Karpas-422 (cell line): ENCODE measurements around the gene ZNF785. TPM values are rescaled to one million over a fixed set of nuclear protein-coding genes. Genes with fewer than 3 reads are reported as not detected.
"Not testable (repeated sequence)": the region's sequence is repeated elsewhere in the genome, so short reads cannot be mapped to it uniquely, and the experiment has no call there.

ENCODE experiments used
- DNase-seq: peaks from one replicate; pipeline ENCODE4 v3.0.0-alpha.2; 2015
- H2AFZ ChIP-seq: fragments of 200-600 bp; sonication (generic); 2 replicates; pipeline ENCODE4 v1.6.1; 2014; ENCODE audit warnings: antibody characterized with exemption, low read length, mixed read lengths
- H3K27ac ChIP-seq: fragments of 200-600 bp; sonication (generic); 2 replicates; pipeline ENCODE4 v1.5.1; 2014; ENCODE audit warnings: mild to moderate bottlenecking, low read length, moderate library complexity
- H3K27me3 ChIP-seq: fragments of 200-600 bp; sonication (generic); 2 replicates; pipeline ENCODE4 v1.6.1; 2014; ENCODE audit warnings: low read length, mixed read lengths
- H3K36me3 ChIP-seq: fragments of 200-600 bp; sonication (generic); 2 replicates; pipeline ENCODE4 v1.6.1; 2014; ENCODE audit warnings: low read length, mixed read lengths; ENCODE audit not compliant: insufficient read depth
- H3K4me1 ChIP-seq: fragments of 200-600 bp; sonication (generic); 2 replicates; pipeline ENCODE4 v1.6.1; 2014; ENCODE audit warnings: mild to moderate bottlenecking, low read length, mixed read lengths
- H3K4me2 ChIP-seq: fragments of 200-600 bp; sonication (generic); 2 replicates; pipeline ENCODE4 v1.6.1; 2014; ENCODE audit warnings: low read length, low read depth, mild to moderate bottlenecking; ENCODE audit not compliant: poor library complexity, severe bottlenecking
- H3K4me3 ChIP-seq: fragments of 200-600 bp; sonication (generic); 2 replicates; pipeline ENCODE4 v1.5.1; 2014; ENCODE audit warnings: mild to moderate bottlenecking, antibody characterized with exemption, low read length, mixed read lengths
- H3K79me2 ChIP-seq: fragments of 200-600 bp; sonication (generic); 2 replicates; pipeline ENCODE4 v1.6.1; 2014; ENCODE audit warnings: mild to moderate bottlenecking, low read length, mixed read lengths
- H3K9ac ChIP-seq: fragments of 200-600 bp; sonication (generic); 2 replicates; pipeline ENCODE4 v1.6.0; 2014; ENCODE audit warnings: low read length
- H3K9me2 ChIP-seq: fragments of 200-600 bp; sonication (generic), shearing (Covaris generic); replicated peaks from 2 replicates; pipeline ENCODE4 v1.6.0; 2014; ENCODE audit warnings: mild to moderate bottlenecking, low read length, moderate library complexity; ENCODE audit not compliant: insufficient read depth
- H3K9me3 ChIP-seq: fragments of 300-700, 200-600 bp; sonication (generic); 2 replicates; pipeline ENCODE4 v1.6.1; 2014; ENCODE audit warnings: low read length, mixed read lengths
- H4K20me1 ChIP-seq: fragments of 200-600 bp; sonication (generic); 2 replicates; pipeline ENCODE4 v1.6.1; 2014; ENCODE audit warnings: mild to moderate bottlenecking, antibody characterized with exemption, low read length, low read depth; ENCODE audit not compliant: insufficient read depth
- total RNA-seq: library from RNA; depleted of rRNA; stranded (reverse); fragments of >200 nt; shearing (Covaris generic); gene quantifications from 2 replicates; pipeline ENCODE4 v1.2.3, GENCODE V29; 2014; ENCODE audit warnings: low replicate concordance; rRNA removed

Gene ZNF785
- total RNA-seq = 14.9 and 20.8 TPM in 2 replicates

DNA sequence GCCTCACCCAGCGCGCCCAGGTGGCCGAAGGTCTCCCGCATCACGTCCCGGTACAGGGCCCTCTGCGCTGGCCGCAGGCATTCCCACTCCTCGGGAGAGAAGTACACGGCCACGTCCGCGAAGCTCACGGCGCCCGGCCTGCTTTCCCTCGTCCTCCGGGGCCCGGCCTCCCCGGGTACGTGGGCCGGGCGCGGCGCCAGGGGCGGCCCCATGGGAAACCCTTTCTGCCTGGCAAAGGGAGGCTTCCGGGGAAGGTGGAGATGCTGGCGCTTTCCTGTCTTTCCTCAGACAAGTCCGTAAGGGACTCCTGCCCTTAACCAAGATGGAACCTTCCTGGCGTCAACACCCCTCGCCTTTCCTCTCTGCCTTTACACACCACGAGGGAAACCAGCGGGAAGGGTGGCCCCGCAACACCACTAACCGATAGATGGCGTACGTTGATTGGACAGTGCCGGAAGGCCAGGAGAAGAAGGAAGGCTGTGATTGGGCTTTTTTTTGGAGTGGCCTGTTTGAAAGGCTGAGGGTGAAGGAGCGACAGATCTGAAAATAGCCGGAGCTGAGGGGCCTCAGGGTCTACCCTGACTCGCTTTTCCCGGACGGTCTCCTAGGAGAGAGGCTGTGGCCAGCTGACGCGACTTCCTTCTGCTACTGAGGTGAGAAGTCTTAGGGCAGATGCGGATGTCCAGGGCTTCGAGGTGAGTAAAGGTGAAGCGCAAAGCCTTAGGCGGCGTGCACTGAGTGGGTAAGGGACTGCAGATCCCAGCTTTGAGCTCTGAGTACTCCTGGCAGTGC, at the start of gene ZNF785:
Gene ZNF785, minus strand, starts transcription at position 298 of the 792 bp plus-strand sequence. Its CDS starts 86 bp downstream, at position 212.
- peaks cover 58% of the 10 kb centered on the region for H3K4me1 ChIP-seq
- no peaks in the 10 kb centered on the region for H3K9me3 ChIP-seq
- peak; percentile 99 for DNase-seq
- H3K36me3 ChIP-seq = peaks cover 29% of the 10 kb centered on the region
- H3K4me3 ChIP-seq = peak within 1 kb of the TSS; percentile 73
- H3K27ac ChIP-seq = peak within 1 kb of the TSS; percentile 83
- H4K20me1 ChIP-seq = no peaks in the 10 kb centered on the region
- peaks cover 53% of the 10 kb centered on the region for H3K79me2 ChIP-seq
- peak within 1 kb of the TSS; percentile 81 for H2AFZ ChIP-seq
- H3K27me3 ChIP-seq = no peaks in the 10 kb centered on the region
- peak within 1 kb of the TSS; percentile 90 for H3K9ac ChIP-seq
- no peaks in the 10 kb centered on the region for H3K9me2 ChIP-seq
- peak within 1 kb of the TSS; percentile 100 for H3K4me2 ChIP-seq

DNA sequence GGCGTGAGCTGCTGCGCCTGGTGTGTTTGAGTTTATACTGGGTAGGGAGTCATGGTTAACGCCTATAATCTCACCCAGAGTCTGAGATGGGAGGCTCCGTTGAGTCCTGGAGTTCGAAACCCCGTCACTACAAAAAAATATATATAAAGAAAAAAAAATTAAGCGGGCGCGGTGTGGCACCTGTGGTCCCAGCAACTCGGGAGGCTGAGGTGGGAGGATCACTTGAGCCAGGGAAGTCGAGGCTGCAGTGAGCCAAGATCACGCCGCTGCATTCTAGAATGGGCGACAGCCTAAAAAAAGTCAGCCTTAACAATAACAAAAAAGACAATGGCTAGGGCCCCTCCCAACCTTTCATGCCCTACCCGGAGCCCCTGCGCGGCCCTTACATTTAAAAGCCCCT, 48.0 kb upstream of the ZNF785 start:
- Histone ChIP-seq H3K27me3 (no peaks in the 10 kb centered on the region), H3K27ac (peak overlapping the region; percentile 78), H3K9me3 (no peaks in the 10 kb centered on the region), H4K20me1 (no peaks in the 10 kb centered on the region), H3K9me2 (no peaks in the 10 kb centered on the region), H3K9ac (peak overlapping the region; percentile 85), H3K36me3 (no peaks in the 10 kb centered on the region), H3K4me3 (peak overlapping the region; percentile 76), H3K4me2 (peak overlapping the region; percentile 82), H3K79me2 (peaks cover 10% of the 10 kb centered on the region), H2AFZ (0 out of 2 replicates have a peak overlapping the region, but pooled peaks have one; percentile 56), H3K4me1 (peaks cover 30% of the 10 kb centered on the region)
- DNase-seq = no peak

DNA sequence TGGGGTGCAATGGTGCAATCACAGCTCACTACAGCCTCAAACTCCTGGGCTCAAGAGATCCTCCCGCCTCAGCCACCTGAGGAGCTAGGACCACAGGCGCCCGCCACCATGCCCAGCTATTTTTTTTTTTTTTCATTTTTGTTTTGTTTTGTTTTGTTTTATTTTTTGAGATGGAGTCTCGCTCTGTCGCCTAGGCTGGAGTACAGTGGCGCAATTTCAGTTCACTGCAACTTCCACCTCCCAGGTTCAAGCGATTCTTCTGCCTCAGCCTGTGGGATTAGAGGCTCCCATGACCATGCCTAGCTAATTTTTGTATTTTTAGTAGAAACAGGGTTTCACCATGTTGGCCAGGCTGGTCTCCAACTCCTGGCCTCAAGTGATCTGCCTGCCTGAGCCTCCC, 47.0 kb upstream of the ZNF785 start:
- H3K27me3 ChIP-seq, H3K9me3 ChIP-seq, H3K9ac ChIP-seq, H4K20me1 ChIP-seq, H3K9me2 ChIP-seq, H3K4me3 ChIP-seq, H3K4me2 ChIP-seq, DNase-seq, H3K36me3 ChIP-seq, H3K79me2 ChIP-seq, H3K27ac ChIP-seq, H2AFZ ChIP-seq: not testable (repeated sequence)
- peaks cover 32% of the 10 kb centered on the region for H3K4me1 ChIP-seq

DNA sequence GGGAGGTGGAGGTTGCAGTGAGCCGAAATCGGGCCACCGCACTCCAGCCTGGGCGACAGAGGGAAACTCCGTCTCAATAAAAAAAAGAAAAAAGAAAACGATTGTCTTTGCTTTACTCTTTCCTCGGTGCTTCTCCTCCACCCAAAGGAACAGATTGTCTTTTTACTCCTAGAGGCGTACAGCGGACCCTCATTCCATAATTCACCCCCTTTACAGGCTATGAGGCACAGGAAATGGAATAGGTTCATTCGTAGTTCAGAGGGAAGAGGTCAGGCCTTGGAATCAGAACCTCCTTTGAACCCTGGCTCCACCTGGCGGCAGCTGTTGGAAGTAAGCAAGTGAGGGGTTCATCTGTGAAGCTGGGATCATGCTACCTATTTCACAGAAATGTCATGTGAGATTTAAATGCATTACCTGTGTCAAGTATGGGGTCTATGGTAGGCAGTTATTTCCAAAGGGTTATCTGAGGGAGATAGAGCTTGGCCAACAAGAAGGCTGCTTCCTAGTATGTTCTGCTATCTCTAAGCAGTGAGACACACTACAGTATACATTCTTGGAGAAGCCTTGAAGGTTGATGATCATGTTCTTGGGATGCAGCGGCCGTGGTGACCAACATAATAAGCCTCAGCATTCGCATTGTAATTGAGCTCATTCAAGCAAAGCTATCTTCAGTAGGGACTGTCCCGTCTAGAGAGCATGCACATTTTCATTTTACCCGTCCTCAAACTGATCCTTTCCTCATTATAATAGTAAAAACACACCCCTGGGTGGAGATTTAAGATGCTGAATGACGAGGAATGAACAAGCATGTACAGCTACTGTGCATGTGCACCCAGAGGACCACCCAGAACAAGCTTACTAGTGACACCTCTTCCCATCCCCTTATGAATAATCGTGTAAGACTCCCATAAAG, 43.4 kb upstream of the ZNF785 start:
- Histone ChIP-seq H3K79me2 (no peaks in the 10 kb centered on the region), H3K4me1 (peaks cover 20% of the 10 kb centered on the region), H3K9me2 (no peaks in the 10 kb centered on the region), H3K27ac (0 out of 2 replicates have a peak overlapping the region, but pooled peaks have one; percentile 35), H3K9ac (peak overlapping the region; percentile 45), H2AFZ (peak overlapping the region; percentile 93), H3K4me2 (peak overlapping the region; percentile 66), H3K9me3 (no peaks in the 10 kb centered on the region; the same call in 1 of the 2 replicates), H3K36me3 (no peaks in the 10 kb centered on the region), H3K27me3 (no peaks in the 10 kb centered on the region), H4K20me1 (no peaks in the 10 kb centered on the region), H3K4me3 (peak overlapping the region; percentile 41; the same call in 1 of the 2 replicates)
- DNase-seq = peak; percentile 95

DNA sequence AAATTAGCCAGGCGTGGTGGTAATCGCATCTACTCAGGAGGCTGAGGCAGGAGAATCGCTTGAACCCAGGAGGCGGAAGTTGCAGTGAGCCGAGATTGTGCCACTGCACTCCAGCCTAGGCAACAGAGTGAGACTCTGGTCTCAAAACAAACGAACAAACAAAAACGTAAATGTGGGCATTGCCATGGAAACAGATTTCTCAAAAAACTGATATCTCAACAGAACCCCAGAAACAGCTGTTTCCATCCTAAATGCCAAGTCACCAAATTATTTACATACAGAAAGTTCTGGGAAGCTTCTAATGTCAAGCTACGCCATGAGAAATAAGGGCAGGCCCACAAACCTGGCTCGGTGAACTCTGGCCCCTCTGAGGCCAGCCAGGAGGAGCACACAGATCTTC, 40.7 kb upstream of the ZNF785 start:
- Histone ChIP-seq H3K9me2 (no peaks in the 10 kb centered on the region), H3K27ac (no peak overlapping the region), H3K4me2 (no peak overlapping the region), H3K9ac (no peak overlapping the region), H3K4me3 (no peak overlapping the region), H3K36me3 (no peaks in the 10 kb centered on the region), H4K20me1 (no peaks in the 10 kb centered on the region), H3K27me3 (no peaks in the 10 kb centered on the region), H3K9me3 (no peaks in the 10 kb centered on the region; the same call in 1 of the 2 replicates), H3K4me1 (peaks cover 36% of the 10 kb centered on the region), H2AFZ (no peak overlapping the region), H3K79me2 (no peaks in the 10 kb centered on the region)
- DNase-seq = no peak

DNA sequence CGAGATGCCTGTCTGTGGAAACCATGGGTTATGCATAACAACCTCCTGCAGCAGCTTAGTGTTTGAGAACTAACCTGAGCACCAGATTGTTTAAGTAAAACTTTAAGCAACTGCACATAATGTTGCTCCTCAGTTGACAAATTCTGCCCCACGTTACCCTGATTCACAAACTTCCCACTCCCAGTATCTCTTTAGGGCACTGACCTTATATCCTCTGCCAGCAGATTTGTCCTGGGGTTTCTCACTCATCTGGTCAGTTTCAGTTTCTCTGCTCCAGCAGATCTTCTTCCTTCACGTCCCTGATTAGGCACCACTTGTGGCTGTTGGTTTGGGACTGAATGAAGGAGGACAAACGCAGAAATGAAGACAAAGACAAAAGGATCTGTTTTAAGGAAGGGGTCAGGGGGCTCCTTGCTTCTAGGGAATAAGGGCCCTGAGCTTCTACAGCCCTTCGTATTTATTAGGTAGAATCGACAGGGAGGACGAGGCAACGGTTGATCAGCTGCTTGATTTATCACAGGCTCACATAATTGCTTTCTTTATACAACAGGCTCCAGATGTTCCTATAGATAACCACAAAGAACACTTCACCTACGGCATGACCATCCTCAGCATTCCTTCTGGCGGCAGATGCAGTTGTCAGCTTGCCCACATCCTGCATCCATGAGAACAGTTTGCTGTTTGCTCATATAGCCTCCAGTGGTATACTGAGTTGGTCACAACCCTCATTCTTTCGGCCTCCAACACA, 38.2 kb upstream of the ZNF785 start:
- Histone ChIP-seq H2AFZ (peak overlapping the region; percentile 38), H3K9me3 (no peaks in the 10 kb centered on the region; the same call in 1 of the 2 replicates), H3K4me3 (no peak overlapping the region), H3K27me3 (no peaks in the 10 kb centered on the region), H3K36me3 (no peaks in the 10 kb centered on the region), H3K9me2 (no peaks in the 10 kb centered on the region), H3K9ac (no peak overlapping the region), H3K79me2 (no peaks in the 10 kb centered on the region), H3K4me1 (peaks cover 48% of the 10 kb centered on the region), H3K4me2 (no peak overlapping the region), H4K20me1 (no peaks in the 10 kb centered on the region), H3K27ac (peak overlapping the region; percentile 91)
- DNase-seq = no peak

DNA sequence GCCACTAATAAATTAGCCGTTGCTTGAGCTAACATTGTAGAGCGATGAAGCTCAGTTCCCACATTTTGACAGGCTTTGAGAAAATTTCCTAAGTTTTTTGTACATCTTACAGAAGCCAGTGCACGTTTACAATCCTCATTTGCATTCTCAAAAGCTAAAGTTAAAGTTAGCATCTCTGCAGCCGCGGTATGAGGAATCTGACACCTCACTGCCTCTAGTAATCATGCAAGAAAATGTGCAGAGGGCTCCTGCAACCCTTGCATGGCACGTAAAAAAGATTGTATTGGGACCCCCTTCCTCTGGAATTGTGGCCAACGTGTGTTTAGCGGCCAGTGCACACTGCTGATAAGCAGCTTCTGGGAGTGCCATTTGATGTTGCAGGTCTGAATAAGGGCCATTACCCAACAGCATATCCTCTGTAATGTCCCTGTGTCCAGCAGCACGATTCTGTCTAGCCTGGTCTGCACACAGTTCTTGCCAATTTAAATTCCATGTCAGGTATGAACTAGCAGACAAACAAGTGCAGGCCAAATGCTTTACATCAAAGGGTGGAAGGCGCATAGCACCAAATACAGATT, 37.0 kb upstream of the ZNF785 start:
- peak overlapping the region; percentile 22; the same call in 1 of the 2 replicates for H2AFZ ChIP-seq
- no peaks in the 10 kb centered on the region for H3K9me2 ChIP-seq
- no peaks in the 10 kb centered on the region for H4K20me1 ChIP-seq
- H3K79me2 ChIP-seq = no peaks in the 10 kb centered on the region
- H3K4me1 ChIP-seq = peaks cover 45% of the 10 kb centered on the region
- peak overlapping the region; percentile 75 for H3K4me2 ChIP-seq
- H3K9me3 ChIP-seq = no peaks in the 10 kb centered on the region; the same call in 1 of the 2 replicates
- no peaks in the 10 kb centered on the region for H3K27me3 ChIP-seq
- DNase-seq = peak; percentile 88
- H3K9ac ChIP-seq = peak overlapping the region; percentile 56
- H3K4me3 ChIP-seq = peak overlapping the region; percentile 60
- H3K36me3 ChIP-seq = no peaks in the 10 kb centered on the region
- H3K27ac ChIP-seq = peak overlapping the region; percentile 91
